Ishikawa (cell line): Measurements from ENCODE around the gene XAB2.

Experiments
- CEBPB ChIP-seq: IDR thresholded peaks from 2 replicates; pipeline ENCODE4 v1.6.1; 2012
- CREB1 ChIP-seq: IDR thresholded peaks from 2 replicates; pipeline ENCODE4 v1.6.1; 2012; ENCODE audit warnings: low read depth
- EGR1 ChIP-seq: IDR thresholded peaks from 2 replicates; pipeline ENCODE4 v1.6.1; 2012
- EP300 ChIP-seq: IDR thresholded peaks from 2 replicates; pipeline ENCODE4 v1.6.1; 2012; ENCODE audit warnings: borderline replicate concordance
- FOXM1 ChIP-seq: IDR thresholded peaks from 2 replicates; pipeline ENCODE4 v1.6.1; 2012; ENCODE audit warnings: low read depth, borderline replicate concordance
- MAX ChIP-seq: IDR thresholded peaks from 2 replicates; pipeline ENCODE4 v1.6.1; 2012
- NFIC ChIP-seq: IDR thresholded peaks from 2 replicates; pipeline ENCODE4 v1.6.1; 2012
- RAD21 ChIP-seq: IDR thresholded peaks from 2 replicates; pipeline ENCODE4 v1.6.1; 2012; ENCODE audit warnings: low read depth
- REST ChIP-seq: IDR thresholded peaks from 2 replicates; pipeline ENCODE4 v1.6.1; 2012; ENCODE audit warnings: low read depth, mild to moderate bottlenecking
- TAF1 ChIP-seq: IDR thresholded peaks from 2 replicates; pipeline ENCODE4 v1.6.1; 2012; ENCODE audit warnings: low read depth, mild to moderate bottlenecking
- TCF12 ChIP-seq: IDR thresholded peaks from 2 replicates; pipeline ENCODE4 v1.6.1; 2012; ENCODE audit warnings: low read depth
- TEAD4 ChIP-seq: IDR thresholded peaks from 2 replicates; pipeline ENCODE4 v1.6.1; 2012
- USF1 ChIP-seq: IDR thresholded peaks from 2 replicates; pipeline ENCODE4 v1.6.1; 2012
- YY1 ChIP-seq: IDR thresholded peaks from 2 replicates; pipeline ENCODE4 v1.6.1; 2012; ENCODE audit warnings: low read depth
- ZBTB7A ChIP-seq: IDR thresholded peaks from 2 replicates; pipeline ENCODE4 v1.6.1; 2012; ENCODE audit warnings: low read depth

XAB2 gene

GRCh38 chr19:7629347-7630054 is at the start of gene XAB2, which contains the start of gene PET100:
XAB2 (minus strand) TSS chr19:7629545; CDS start chr19:7629527, 18 bp downstream.
PET100 (plus strand) TSS chr19:7629793; CDS start chr19:7629834, 41 bp downstream.
- no peak; the same call in 1 of the 2 replicates for TF ChIP-seq TCF12
- TF ChIP-seq YY1 = peak; percentile 92
- no peak for TF ChIP-seq TEAD4
- TF ChIP-seq NFIC = 0 out of 2 replicates have a peak, but pooled peaks have one; percentile 6
- no peak for TF ChIP-seq REST
- no peak for TF ChIP-seq CEBPB
- no peak for TF ChIP-seq RAD21
- TF ChIP-seq MAX = peak; percentile 68
- peak; percentile 64 for TF ChIP-seq TAF1
- TF ChIP-seq ZBTB7A = no peak
- TF ChIP-seq CREB1 = peak; percentile 98
- TF ChIP-seq EGR1 = no peak
- peak; percentile 29; the same call in 1 of the 2 replicates for TF ChIP-seq USF1
- TF ChIP-seq EP300 = no peak
- TF ChIP-seq FOXM1 = peak; percentile 26; the same call in 1 of the 2 replicates

- no peak for TF ChIP-seq TEAD4
- no peak for TF ChIP-seq ZBTB7A
- no peak for TF ChIP-seq USF1
- no peak for TF ChIP-seq EP300
- no peak for TF ChIP-seq TCF12
- TF ChIP-seq RAD21 = no peak
- TF ChIP-seq EGR1 = no peak
- TF ChIP-seq REST = no peak
- TF ChIP-seq YY1 = no peak
- TF ChIP-seq FOXM1 = no peak
- TF ChIP-seq CREB1 = no peak
- TF ChIP-seq CEBPB = no peak
- TF ChIP-seq NFIC = no peak
These were observed 48.4 kb upstream of the XAB2 start for GRCh38 chr19:7677669-7678311.

- TF ChIP-seq USF1 (no peak), MAX (no peak), CEBPB (no peak), CREB1 (no peak), REST (no peak), ZBTB7A (no peak), NFIC (no peak), EGR1 (no peak), EP300 (no peak), TAF1 (no peak), RAD21 (no peak), YY1 (no peak), FOXM1 (no peak)
These were observed 47.5 kb upstream of the XAB2 start, which contains the start of gene MCEMP1 for GRCh38 chr19:7676854-7677253. MCEMP1 (plus strand) TSS chr19:7677090; CDS start chr19:7677121, 31 bp downstream.
